HG03066 (cell line): ENCODE measurements around the gene DET1.
"Not testable (repeated sequence)": the region's sequence is repeated elsewhere in the genome, so short reads cannot be mapped to it uniquely, and the experiment has no call there.

Experiments
- ATAC-seq: cut with Tn5 transposase; IDR thresholded peaks from one replicate; pipeline ENCODE4 v1.9.1; 2021; ENCODE audit warnings: low read depth; ENCODE audit not compliant: unreplicated experiment

The DET1 gene

GRCh38 chr15:88505721-88506120 lies 40.8 kb downstream of the DET1 start:
- no peak for ATAC-seq

- no peak for ATAC-seq
Observed at GRCh38 chr15:88504445-88504844, 42.0 kb downstream of the DET1 start.

- no peak for ATAC-seq
Observed at GRCh38 chr15:88498996-88499395, 47.5 kb downstream of the DET1 start.

GRCh38 chr15:88497109-88497765 lies 49.2 kb downstream of the DET1 start:
- no peak for ATAC-seq

GRCh38 chr15:88493844-88494243 lies 52.6 kb downstream of the DET1 start:
- no peak for ATAC-seq

- ATAC-seq: no peak
Observed at GRCh38 chr15:88491158-88491557, 55.3 kb downstream of the DET1 start.

GRCh38 chr15:88490036-88490435 lies 56.4 kb downstream of the DET1 start:
- ATAC-seq: no peak

GRCh38 chr15:88489321-88489720 lies 57.2 kb downstream of the DET1 start:
- no peak for ATAC-seq

- no peak for ATAC-seq
Observed at GRCh38 chr15:88487796-88488523, 58.5 kb downstream of the DET1 start.

- no peak for ATAC-seq
Observed at GRCh38 chr15:88487178-88487795, 59.2 kb downstream of the DET1 start.

- ATAC-seq: no peak
Observed at GRCh38 chr15:88484682-88485331, 61.7 kb downstream of the DET1 start.

- ATAC-seq: no peak
Observed at GRCh38 chr15:88482263-88482662, 64.2 kb downstream of the DET1 start.

- ATAC-seq: no peak
Observed at GRCh38 chr15:88480981-88481380, 65.5 kb downstream of the DET1 start.

GRCh38 chr15:88479169-88479568 lies 67.3 kb downstream of the DET1 start:
- ATAC-seq: no peak

GRCh38 chr15:88477904-88478303 lies 68.6 kb downstream of the DET1 start:
- ATAC-seq: no peak

- no peak for ATAC-seq
Observed at GRCh38 chr15:88477126-88477525, 69.4 kb downstream of the DET1 start.

- ATAC-seq: no peak
Observed at GRCh38 chr15:88476635-88477060, 69.8 kb downstream of the DET1 start.

- not testable (repeated sequence) for ATAC-seq
Observed at GRCh38 chr15:88473661-88474293, 72.7 kb downstream of the DET1 start.

GRCh38 chr15:88472225-88472624 lies 74.3 kb downstream of the DET1 start:
- ATAC-seq: no peak

- no peak for ATAC-seq
Observed at GRCh38 chr15:88470625-88471372, 75.7 kb downstream of the DET1 start.
